Retinal pigment epithelial cell (primary cell): ENCODE data around the gene PTMA.
A peak's percentile ranks its signal among the peaks of the same experiment; 100 is the strongest.
"Not testable (repeated sequence)": the region's sequence is repeated elsewhere in the genome, so short reads cannot be mapped to it uniquely, and the experiment has no call there.

Experiments used
- DNase-seq: peaks from one replicate; pipeline ENCODE4 v3.0.0-alpha.2; 2010; ENCODE audit warnings: low read depth
- H3K4me3 ChIP-seq: 2 replicates; pipeline ENCODE4 v1.5.1; 2011; ENCODE audit warnings: mild to moderate bottlenecking, low read length, control low read depth, moderate library complexity
- TF ChIP-seq, protein P1 (sequence below): conservative IDR thresholded peaks from 2 replicates; pipeline ENCODE4 v1.5.1; 2011; ENCODE audit warnings: low read depth, low read length, control low read depth, inconsistent platforms

Gene PTMA, protein sequence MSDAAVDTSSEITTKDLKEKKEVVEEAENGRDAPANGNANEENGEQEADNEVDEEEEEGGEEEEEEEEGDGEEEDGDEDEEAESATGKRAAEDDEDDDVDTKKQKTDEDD

DNA sequence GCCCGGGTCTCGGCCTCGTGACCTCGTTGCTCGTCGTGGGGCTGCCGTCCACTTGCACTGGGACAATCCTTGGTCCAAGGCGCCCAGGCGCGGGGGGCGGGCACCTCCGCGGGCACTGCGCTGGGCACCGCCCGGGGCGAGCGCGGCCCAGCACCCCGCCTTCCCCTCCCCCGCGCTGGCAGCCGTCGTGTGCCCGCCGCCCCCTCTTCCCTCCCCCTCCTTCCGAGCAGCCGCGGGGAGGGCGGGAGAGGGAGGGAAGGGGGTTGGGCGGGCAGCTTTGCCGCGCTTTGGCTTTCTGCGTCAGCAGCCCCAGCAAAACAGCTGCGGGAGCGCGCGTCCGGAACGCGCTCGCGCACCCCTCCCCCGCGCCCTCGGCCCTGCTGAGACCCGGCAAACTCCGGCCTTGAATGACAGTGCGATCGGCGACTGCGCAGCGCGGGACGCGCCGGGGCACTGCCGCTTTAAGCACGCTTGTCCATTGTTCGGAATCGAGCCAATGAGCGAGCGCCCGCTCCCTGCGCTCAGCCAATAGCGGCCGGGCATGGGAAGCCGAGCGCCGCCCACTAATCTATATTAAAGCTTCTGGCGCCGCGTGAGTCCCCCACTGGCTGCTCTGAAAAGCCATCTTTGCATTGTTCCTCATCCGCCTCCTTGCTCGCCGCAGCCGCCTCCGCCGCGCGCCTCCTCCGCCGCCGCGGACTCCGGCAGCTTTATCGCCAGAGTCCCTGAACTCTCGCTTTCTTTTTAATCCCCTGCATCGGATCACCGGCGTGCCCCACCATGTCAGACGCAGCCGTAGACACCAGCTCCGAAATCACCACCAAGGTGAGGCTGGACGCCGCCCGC lies at the start of gene PTMA:
Gene PTMA (plus strand): TSS at position 599 of the 846 bp plus-strand sequence. CDS start 182 bp downstream, at position 781.
- TF ChIP-seq, protein P1, sequence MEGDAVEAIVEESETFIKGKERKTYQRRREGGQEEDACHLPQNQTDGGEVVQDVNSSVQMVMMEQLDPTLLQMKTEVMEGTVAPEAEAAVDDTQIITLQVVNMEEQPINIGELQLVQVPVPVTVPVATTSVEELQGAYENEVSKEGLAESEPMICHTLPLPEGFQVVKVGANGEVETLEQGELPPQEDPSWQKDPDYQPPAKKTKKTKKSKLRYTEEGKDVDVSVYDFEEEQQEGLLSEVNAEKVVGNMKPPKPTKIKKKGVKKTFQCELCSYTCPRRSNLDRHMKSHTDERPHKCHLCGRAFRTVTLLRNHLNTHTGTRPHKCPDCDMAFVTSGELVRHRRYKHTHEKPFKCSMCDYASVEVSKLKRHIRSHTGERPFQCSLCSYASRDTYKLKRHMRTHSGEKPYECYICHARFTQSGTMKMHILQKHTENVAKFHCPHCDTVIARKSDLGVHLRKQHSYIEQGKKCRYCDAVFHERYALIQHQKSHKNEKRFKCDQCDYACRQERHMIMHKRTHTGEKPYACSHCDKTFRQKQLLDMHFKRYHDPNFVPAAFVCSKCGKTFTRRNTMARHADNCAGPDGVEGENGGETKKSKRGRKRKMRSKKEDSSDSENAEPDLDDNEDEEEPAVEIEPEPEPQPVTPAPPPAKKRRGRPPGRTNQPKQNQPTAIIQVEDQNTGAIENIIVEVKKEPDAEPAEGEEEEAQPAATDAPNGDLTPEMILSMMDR: no peak
- H3K4me3 ChIP-seq: peak within 1 kb of the TSS; percentile 87
- peak; percentile 99 for DNase-seq

DNA sequence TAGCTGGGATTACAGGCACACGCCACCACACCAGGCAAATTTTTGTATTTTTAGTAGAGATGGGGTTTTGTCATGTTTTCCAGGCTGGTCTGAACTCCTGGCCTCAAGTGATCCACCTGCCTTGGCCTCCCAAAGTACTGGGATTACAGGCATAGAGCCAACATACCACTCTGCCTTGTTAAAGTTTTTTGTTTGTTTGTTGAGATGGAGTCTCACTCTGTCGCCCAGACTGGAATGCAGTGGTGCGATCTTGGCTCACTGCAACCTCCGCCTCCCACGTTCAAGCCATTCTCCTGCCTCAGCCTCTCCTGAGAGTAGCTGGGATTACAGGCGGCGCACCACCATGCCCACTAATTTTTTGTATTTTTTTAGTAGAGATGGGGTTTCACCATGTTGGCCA lies 48.3 kb upstream of the PTMA start:
- not testable (repeated sequence) for DNase-seq, H3K4me3 ChIP-seq

DNA sequence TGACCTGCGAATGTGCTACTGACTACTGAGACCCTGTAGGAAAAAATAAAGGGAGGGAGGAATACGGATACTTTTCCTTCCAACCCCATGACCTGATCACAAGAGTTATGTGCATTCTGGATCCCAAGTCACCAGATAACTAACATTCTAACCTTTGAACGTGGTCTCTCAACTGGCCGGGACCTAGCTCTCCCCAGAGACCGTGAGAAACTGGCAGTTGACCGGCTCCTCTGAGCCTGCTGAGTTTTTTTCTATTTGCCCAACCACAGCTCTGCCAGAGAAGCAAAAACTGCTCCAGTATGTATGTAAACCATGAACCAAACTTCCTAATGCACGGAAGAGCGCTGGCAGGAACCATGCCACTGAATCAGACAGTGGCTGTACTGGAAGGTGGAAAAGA lies 47.5 kb upstream of the PTMA start:
- H3K4me3 ChIP-seq: no peak overlapping the region
- TF ChIP-seq, protein P1: no peak
- DNase-seq: no peak

DNA sequence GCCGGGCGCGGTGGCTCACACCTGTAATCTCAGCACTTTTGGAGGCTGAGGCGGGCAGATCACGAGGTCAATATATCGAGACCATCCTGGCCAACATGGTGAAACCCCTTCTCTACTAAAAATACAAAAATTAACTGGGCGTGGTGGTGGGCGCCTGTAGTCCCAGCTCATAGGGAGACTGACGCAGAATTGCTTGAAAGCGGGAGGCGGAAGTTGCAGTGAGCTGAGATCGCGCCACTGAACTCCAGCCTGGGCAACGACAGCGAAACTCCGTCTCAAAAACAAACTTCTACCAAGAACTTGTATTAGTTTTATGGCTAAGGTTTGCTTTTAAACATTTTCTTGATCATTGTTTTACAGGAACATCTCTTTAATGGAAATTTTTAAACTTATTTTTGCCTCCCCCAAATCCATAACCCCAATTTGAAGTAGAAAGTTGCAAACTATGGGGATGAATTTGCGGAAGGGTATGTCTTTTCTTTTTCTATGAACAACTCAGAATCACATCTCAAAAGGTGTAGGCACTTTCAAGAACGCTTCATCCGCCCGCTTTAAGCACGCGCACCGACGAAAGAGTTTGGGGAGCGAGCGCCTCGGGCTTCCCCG lies 46.8 kb upstream of the PTMA start:
- peak overlapping the region; percentile 24 for H3K4me3 ChIP-seq
- DNase-seq: no peak
- TF ChIP-seq, protein P1: no peak

DNA sequence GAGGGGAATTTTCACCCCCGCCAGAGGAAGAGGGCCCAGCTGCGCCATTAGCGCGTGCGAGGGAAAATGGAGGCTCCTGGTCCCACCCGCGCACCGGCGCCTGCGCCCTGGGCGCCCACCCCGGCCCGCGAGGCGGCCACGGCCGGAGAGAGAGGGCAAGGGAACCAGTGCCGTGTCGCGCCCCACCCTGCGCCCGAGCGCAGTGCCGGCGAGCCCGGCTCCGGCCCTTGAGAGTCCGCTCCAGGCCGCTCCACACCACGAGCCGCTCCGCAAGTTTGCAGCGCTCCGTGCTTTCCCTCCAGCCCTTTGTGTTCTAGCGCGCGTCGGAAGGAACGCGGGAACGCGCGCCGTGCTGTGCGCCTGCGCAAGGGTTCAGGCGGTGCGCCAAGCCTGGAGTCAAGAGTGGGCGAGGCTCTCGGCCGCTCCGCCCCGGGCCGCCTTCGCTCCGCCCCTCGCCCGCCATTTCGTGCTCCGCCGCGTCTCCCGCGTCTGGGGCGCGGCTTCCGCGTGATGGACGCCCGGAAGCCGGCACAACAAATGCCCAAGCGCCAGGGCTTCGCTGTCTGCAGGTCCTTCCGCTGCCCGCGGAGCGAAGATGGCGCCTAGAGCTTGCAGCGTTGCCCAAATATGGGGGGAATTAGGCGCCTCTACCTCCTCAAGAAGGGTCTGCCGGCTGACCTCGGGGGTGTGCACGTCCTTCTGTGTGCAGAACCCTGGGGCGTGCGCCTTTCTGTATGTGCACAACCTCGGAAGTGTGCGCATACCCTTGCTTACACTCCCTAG lies 46.1 kb upstream of the PTMA start:
- H3K4me3 ChIP-seq: peak overlapping the region; percentile 31
- peak; percentile 89 for DNase-seq
- TF ChIP-seq, protein P1: no peak

DNA sequence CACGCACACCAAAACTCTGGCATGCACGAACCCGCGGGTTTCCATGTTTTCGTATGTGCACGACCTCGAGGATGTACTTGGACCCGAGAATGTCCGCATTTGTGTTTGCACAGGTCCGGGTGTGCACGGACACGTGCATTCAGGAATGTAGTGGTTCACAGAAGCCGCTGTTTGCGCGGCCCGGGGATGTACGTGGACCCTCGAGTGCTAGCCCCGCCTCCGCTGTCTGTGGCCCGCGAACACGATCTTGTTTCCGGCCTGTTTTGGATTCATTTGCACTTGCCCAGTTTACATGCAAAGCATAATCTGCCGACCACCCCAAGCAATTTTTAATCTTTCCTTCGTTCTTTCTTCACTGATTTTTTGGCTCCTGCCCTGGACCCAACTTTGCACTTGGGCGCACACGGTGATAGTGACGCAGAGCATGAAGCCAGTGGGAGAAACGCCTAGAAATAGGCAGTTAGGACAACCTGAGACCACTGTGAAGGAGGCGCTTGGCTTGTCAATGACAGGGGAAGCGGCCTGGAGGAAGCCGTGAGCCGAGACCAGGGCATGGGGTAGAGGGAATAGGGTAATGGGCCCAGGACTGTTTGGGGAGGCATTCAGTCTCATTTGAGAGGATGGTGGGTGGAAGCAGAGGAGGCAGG lies 45.4 kb upstream of the PTMA start:
- TF ChIP-seq, protein P1: no peak
- H3K4me3 ChIP-seq: peak overlapping the region; percentile 31
- DNase-seq: no peak
